Stimulated activated CD8-positive, alpha-beta memory T cell treated with anti-CD3 and anti-CD28 coated beads, Interleukin-15, amount 100 ng/mL, for 1 hour (primary cell): ENCODE results near the gene CAV3.
"Not testable (repeated sequence)": the region's sequence is repeated elsewhere in the genome, so short reads cannot be mapped to it uniquely, and the experiment has no call there.

ENCODE experiments used
- DNase-seq: peaks from one replicate; pipeline ENCODE4 v3.0.0-alpha.2; 2020; ENCODE audit warnings: low read depth

Gene CAV3

GRCh38 chr3:8733332-8734094 lies at the start of gene CAV3:
Gene CAV3, plus strand, starts transcription at chr3:8733802. Its CDS starts 75 bp downstream, at chr3:8733877.
- no peak for DNase-seq

GRCh38 chr3:8684992-8685391 lies 48.6 kb upstream of the CAV3 start:
- not testable (repeated sequence) for DNase-seq

- DNase-seq, result not testable (repeated sequence)
These were observed 42.3 kb upstream of the CAV3 start for GRCh38 chr3:8691295-8691694.

GRCh38 chr3:8702560-8702959 lies 31.0 kb upstream of the CAV3 start:
- no peak for DNase-seq

GRCh38 chr3:8705575-8705974 lies 28.0 kb upstream of the CAV3 start:
- DNase-seq, result no peak

GRCh38 chr3:8709287-8709686 lies 24.3 kb upstream of the CAV3 start:
- no peak for DNase-seq

GRCh38 chr3:8709801-8710507 lies 23.6 kb upstream of the CAV3 start:
- DNase-seq, result no peak

- DNase-seq, result no peak
These were observed 21.3 kb upstream of the CAV3 start for GRCh38 chr3:8712045-8712907.

- DNase-seq, result no peak
These were observed 20.7 kb upstream of the CAV3 start for GRCh38 chr3:8712908-8713255.

- no peak for DNase-seq
These were observed 19.5 kb upstream of the CAV3 start for GRCh38 chr3:8713901-8714759.

GRCh38 chr3:8715757-8716156 lies 17.8 kb upstream of the CAV3 start:
- DNase-seq, result not testable (repeated sequence)

- DNase-seq, result no peak
These were observed 10.8 kb upstream of the CAV3 start for GRCh38 chr3:8722808-8723207.

- DNase-seq, result no peak
These were observed 10.0 kb upstream of the CAV3 start for GRCh38 chr3:8723612-8724011.

GRCh38 chr3:8724108-8724752 lies 9.4 kb upstream of the CAV3 start:
- no peak for DNase-seq

- no peak for DNase-seq
These were observed 5.7 kb upstream of the CAV3 start for GRCh38 chr3:8727605-8728512.

- no peak for DNase-seq
These were observed 4.1 kb upstream of the CAV3 start for GRCh38 chr3:8729479-8729878.

GRCh38 chr3:8730656-8731055 lies 2.9 kb upstream of the CAV3 start:
- no peak for DNase-seq

GRCh38 chr3:8732413-8732812 lies 1.2 kb upstream of the CAV3 start:
- no peak for DNase-seq

GRCh38 chr3:8734137-8734878 lies 706 bp downstream of the CAV3 start:
- no peak for DNase-seq
